ENCODE results near the gene PNP.

DNA sequence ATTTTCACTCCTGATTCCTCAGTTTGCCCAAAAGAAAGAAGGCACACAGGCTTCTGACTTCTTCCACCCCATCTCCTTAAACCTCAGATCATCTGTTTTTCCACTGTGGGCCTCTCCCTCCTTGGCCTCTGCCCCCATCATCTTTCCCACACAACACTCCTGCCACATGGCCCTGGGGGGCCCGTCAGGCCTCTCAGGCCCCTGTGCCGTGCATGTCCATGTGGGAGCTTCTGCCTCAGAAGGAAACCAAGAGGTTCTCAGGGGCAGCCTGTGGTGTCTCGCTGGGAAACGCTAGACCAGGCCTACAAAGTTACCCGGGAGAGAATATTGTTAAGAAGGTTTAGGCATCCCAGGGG lies 41.2 kb upstream of the PNP start:
- TF ChIP-seq EZH2phosphoT487 (IDR thresholded peaks at IDR 0.05; ENCODE audit: insufficient read depth, low read depth) (no peak), EZH2 (IDR thresholded peaks at IDR 0.05; ENCODE audit: insufficient read depth, poor library complexity, severe bottlenecking) (no peak)
